Panc1 (cell line): ENCODE results near the gene PMAIP1. TPM values are rescaled to one million over a fixed set of nuclear protein-coding genes. Genes with fewer than 3 reads are reported as not detected.

ENCODE experiments used
- ATAC-seq: fragments of 200-7000 bp; cut with Tn5 transposase; 2 replicates; pipeline ENCODE4 v1.9.1; 2020; ENCODE audit warnings: mild to moderate bottlenecking, moderate library complexity
- BruUV-seq: library from RNA; stranded (reverse); fragments of 400-500 nt; replicated peaks from 2 replicates; lab custom pipeline; 2021; lab: Mats Ljungman, UMichigan
- CTCF ChIA-PET: fragments of 300-600 bp; sonication (Branson Sonifier 250); formaldehyde crosslinking; loops from one replicate; lab custom pipeline; 2022; ENCODE audit warnings: antibody characterized with exemption; lab: Charles Lee
- POLR2A ChIA-PET: fragments of 300-600 bp; sonication (Branson Sonifier 250); formaldehyde crosslinking; loops from one replicate; lab custom pipeline; 2022; ENCODE audit warnings: antibody characterized with exemption; lab: Charles Lee
- DNase-seq: peaks from one replicate; pipeline ENCODE4 v3.0.0-alpha.2; 2010; ENCODE audit warnings: low read depth, low spot score
- H3K27ac ChIP-seq: 2 replicates; pipeline ENCODE4 v1.5.1; 2011; ENCODE audit warnings: mild to moderate bottlenecking, low read length, inconsistent platforms
- H3K27me3 ChIP-seq: fragments of 200-500 bp; sonication (Bioruptor generic); 2 replicates; pipeline ENCODE4 v1.6.0; 2014; ENCODE audit warnings: low read length, inconsistent platforms; ENCODE audit not compliant: control insufficient read depth, insufficient read depth
- H3K36me3 ChIP-seq: fragments of 200-500 bp; sonication (Bioruptor generic); 2 replicates; pipeline ENCODE4 v1.5.1; 2014; ENCODE audit warnings: inconsistent platforms, mild to moderate bottlenecking, low read length, moderate library complexity; ENCODE audit not compliant: control insufficient read depth, insufficient read depth
- H3K4me1 ChIP-seq: 2 replicates; pipeline ENCODE4 v1.5.1; 2011; ENCODE audit warnings: inconsistent platforms, mild to moderate bottlenecking, low read length, moderate library complexity; ENCODE audit not compliant: control insufficient read depth, insufficient read depth
- H3K4me3 ChIP-seq, 2 experiments: 2 replicates each; pipeline ENCODE4 v1.5.1; 2011 to 2012; ENCODE audit warnings: low read depth in 2 of 2, low read length in 2 of 2, mild to moderate bottlenecking in 2 of 2, inconsistent platforms in 1 of 2, moderate library complexity in 1 of 2
- H3K9me3 ChIP-seq: fragments of 200-500 bp; sonication (Bioruptor generic); 2 replicates; pipeline ENCODE4 v1.5.1; 2014; ENCODE audit warnings: low read depth, mild to moderate bottlenecking, inconsistent platforms, low read length, moderate library complexity; ENCODE audit not compliant: control insufficient read depth, insufficient read depth
- POLR2AphosphoS5 ChIP-seq: IDR thresholded peaks from 2 replicates; pipeline ENCODE4 v1.6.1; 2012; ENCODE audit warnings: mild to moderate bottlenecking, low read depth, low read length, moderate library complexity
- SIN3A ChIP-seq: IDR thresholded peaks from 2 replicates; pipeline ENCODE4 v1.6.1; 2012; ENCODE audit warnings: low read depth, mild to moderate bottlenecking, low read length, moderate library complexity, borderline replicate concordance; ENCODE audit not compliant: insufficient read depth
- TCF7L2 ChIP-seq: IDR thresholded peaks from 2 replicates; pipeline ENCODE4 v1.6.1; 2011; ENCODE audit warnings: mild to moderate bottlenecking, low read depth, low read length, inconsistent platforms
- in situ Hi-C: cut with HindIII; loops from 2 replicates; pipeline ENCODE4 v1.10.0; 2016; ENCODE audit warnings: low sequenced_read_pairs, low pct_unique_long_range_greater_than_20kb
- intact Hi-C: fragments of 100-400 bp; cut with micrococcal nuclease; formaldehyde crosslinking; loops from one replicate; pipeline ENCODE4 v1.10.0; 2022; ENCODE audit not compliant: unreplicated experiment
- total RNA-seq: library from RNA; stranded (reverse); gene quantifications from one replicate; pipeline ENCODE4 v1.2.1, GENCODE V29; 2021; ENCODE audit not compliant: unreplicated experiment
- TF ChIP-seq, protein P1 (sequence below), 2 experiments: IDR thresholded peaks; 2 replicates each; pipeline ENCODE4 v1.6.1; 2011 to 2012; ENCODE audit warnings: low read depth in 2 of 2, control low read depth in 1 of 2, low read length in 1 of 2, mild to moderate bottlenecking in 1 of 2, moderate library complexity in 1 of 2; ENCODE audit not compliant: insufficient read depth in 1 of 2
- TF ChIP-seq, protein P2 (sequence below): fragments of 450-650 bp; IDR thresholded peaks from 2 replicates; pipeline ENCODE4 v1.5.1; 2017; ENCODE audit warnings: mild to moderate bottlenecking

The PMAIP1 gene
- total RNA-seq, 1 experiment from 2014 or later = 7.7 TPM

GRCh38 chr18:59904011-59904601 is 4.3 kb downstream of the PMAIP1 start:
- ChIA-PET POLR2A (interaction anchor here (0.7 kb wide), 1 partner anchor 23 kb away, joined by 3 read pairs; no protein-coding TSS in a partner anchor), CTCF (no interaction called here)
- no TSS peak for BruUV-seq
- Histone ChIP-seq H3K27me3 (no peaks in the 10 kb centered on the region), H3K4me3 (no peak overlapping the region), H3K9me3 (no peaks in the 10 kb centered on the region), H3K4me1 (peaks cover 8% of the 10 kb centered on the region; the same call in 1 of the 2 replicates), H3K36me3 (peaks cover 2% of the 10 kb centered on the region), H3K27ac (no peak overlapping the region)
- intact Hi-C loops (no loop called here), in situ Hi-C loops (no loop called here)
- TF ChIP-seq POLR2AphosphoS5 (no peak), TCF7L2 (no peak), SIN3A (no peak)
- TF ChIP-seq, protein P1, sequence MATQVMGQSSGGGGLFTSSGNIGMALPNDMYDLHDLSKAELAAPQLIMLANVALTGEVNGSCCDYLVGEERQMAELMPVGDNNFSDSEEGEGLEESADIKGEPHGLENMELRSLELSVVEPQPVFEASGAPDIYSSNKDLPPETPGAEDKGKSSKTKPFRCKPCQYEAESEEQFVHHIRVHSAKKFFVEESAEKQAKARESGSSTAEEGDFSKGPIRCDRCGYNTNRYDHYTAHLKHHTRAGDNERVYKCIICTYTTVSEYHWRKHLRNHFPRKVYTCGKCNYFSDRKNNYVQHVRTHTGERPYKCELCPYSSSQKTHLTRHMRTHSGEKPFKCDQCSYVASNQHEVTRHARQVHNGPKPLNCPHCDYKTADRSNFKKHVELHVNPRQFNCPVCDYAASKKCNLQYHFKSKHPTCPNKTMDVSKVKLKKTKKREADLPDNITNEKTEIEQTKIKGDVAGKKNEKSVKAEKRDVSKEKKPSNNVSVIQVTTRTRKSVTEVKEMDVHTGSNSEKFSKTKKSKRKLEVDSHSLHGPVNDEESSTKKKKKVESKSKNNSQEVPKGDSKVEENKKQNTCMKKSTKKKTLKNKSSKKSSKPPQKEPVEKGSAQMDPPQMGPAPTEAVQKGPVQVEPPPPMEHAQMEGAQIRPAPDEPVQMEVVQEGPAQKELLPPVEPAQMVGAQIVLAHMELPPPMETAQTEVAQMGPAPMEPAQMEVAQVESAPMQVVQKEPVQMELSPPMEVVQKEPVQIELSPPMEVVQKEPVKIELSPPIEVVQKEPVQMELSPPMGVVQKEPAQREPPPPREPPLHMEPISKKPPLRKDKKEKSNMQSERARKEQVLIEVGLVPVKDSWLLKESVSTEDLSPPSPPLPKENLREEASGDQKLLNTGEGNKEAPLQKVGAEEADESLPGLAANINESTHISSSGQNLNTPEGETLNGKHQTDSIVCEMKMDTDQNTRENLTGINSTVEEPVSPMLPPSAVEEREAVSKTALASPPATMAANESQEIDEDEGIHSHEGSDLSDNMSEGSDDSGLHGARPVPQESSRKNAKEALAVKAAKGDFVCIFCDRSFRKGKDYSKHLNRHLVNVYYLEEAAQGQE (IDR thresholded peaks at IDR 0.05; ENCODE audit: insufficient read depth in 1 of 2, low read depth in 2 of 2, low read length in 1 of 2) = no peak
- TF ChIP-seq, protein P2, sequence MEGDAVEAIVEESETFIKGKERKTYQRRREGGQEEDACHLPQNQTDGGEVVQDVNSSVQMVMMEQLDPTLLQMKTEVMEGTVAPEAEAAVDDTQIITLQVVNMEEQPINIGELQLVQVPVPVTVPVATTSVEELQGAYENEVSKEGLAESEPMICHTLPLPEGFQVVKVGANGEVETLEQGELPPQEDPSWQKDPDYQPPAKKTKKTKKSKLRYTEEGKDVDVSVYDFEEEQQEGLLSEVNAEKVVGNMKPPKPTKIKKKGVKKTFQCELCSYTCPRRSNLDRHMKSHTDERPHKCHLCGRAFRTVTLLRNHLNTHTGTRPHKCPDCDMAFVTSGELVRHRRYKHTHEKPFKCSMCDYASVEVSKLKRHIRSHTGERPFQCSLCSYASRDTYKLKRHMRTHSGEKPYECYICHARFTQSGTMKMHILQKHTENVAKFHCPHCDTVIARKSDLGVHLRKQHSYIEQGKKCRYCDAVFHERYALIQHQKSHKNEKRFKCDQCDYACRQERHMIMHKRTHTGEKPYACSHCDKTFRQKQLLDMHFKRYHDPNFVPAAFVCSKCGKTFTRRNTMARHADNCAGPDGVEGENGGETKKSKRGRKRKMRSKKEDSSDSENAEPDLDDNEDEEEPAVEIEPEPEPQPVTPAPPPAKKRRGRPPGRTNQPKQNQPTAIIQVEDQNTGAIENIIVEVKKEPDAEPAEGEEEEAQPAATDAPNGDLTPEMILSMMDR = no peak
- DNase-seq = no peak
- ATAC-seq = no peak

DNA sequence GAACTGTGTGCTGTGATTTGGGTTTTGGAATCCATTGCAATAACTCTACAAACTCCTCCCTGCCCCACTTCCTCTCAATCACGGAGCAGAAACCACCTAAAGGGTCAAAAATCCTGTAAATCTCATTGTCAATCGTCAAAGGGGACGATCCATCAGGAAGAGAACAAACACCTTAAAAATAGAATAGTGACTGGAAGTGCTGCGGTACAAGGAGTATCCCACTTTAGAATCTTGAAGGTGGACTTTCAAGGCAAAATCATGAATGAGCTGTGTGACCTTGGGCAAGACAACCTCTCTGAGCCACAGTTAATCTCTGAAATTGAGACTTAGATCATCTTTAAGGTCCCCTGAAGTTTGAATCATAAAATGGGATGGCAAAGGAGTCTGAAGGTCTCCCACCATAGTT is 5.9 kb downstream of the PMAIP1 start:
- in situ Hi-C loops (no loop called here), intact Hi-C loops (no loop called here)
- Histone ChIP-seq H3K4me1 (peaks cover 8% of the 10 kb centered on the region; the same call in 1 of the 2 replicates), H3K27me3 (no peaks in the 10 kb centered on the region), H3K4me3 (no peak overlapping the region), H3K36me3 (peaks cover 2% of the 10 kb centered on the region; the same call in 1 of the 2 replicates), H3K27ac (no peak overlapping the region), H3K9me3 (no peaks in the 10 kb centered on the region)
- no TSS peak for BruUV-seq
- no peak for ATAC-seq
- TF ChIP-seq TCF7L2 (no peak), POLR2AphosphoS5 (no peak)
- TF ChIP-seq, protein P1 (IDR thresholded peaks at IDR 0.05; ENCODE audit: insufficient read depth in 1 of 2, low read depth in 2 of 2, low read length in 1 of 2) = no peak
- DNase-seq = no peak
- CTCF ChIA-PET = interaction anchor here (0.6 kb wide), 1 partner anchor 86 kb away, joined by 4 read pairs; no protein-coding TSS in a partner anchor
- POLR2A ChIA-PET = no interaction called here
